Coronary artery (tissue), 2 donors: ENCODE data around the gene CENPM.
"Not testable (repeated sequence)": the region's sequence is repeated elsewhere in the genome, so short reads cannot be mapped to it uniquely, and the experiment has no call there.

Source experiments
- DNase-seq: peaks from one replicate; pipeline ENCODE4 v3.0.0-alpha.2; 2017; ENCODE audit warnings: low spot score
- H3K27ac ChIP-seq, 2 donors: fragments of 200-600 bp; sonication (generic); one replicate each; pipeline ENCODE4 v1.5.1; 2016 to 2019
- H3K4me3 ChIP-seq: fragments of 200-600 bp; sonication (generic); 2 replicates; pipeline ENCODE4 v1.5.1; 2016; ENCODE audit warnings: mild to moderate bottlenecking, moderate library complexity
- CTCF ChIP-seq: fragments of 200-600 bp; sonication (generic); IDR thresholded peaks from one replicate; pipeline ENCODE4 v1.5.1; 2019; ENCODE audit warnings: antibody characterized with exemption

Gene CENPM

GRCh38 chr22:41951898-41952474 lies 5.0 kb upstream of the CENPM start, which contains the start of gene SMIM45:
SMIM45 (plus strand) TSS chr22:41952150.
- TF ChIP-seq CTCF: no peak
- H3K4me3 ChIP-seq: no peak within 1 kb of the TSS
- no peak for DNase-seq
- no peak within 1 kb of the TSS for H3K27ac ChIP-seq

- no peak for TF ChIP-seq CTCF
- no peak overlapping the region for H3K4me3 ChIP-seq
- H3K27ac ChIP-seq: no peak overlapping the region
- DNase-seq: no peak
Observed at GRCh38 chr22:41949297-41949965, 2.5 kb upstream of the CENPM start.

GRCh38 chr22:41948928-41949296 lies 2.0 kb upstream of the CENPM start:
- not testable (repeated sequence) for H3K4me3 ChIP-seq, DNase-seq, H3K27ac ChIP-seq

GRCh38 chr22:41948142-41948541 lies 1.2 kb upstream of the CENPM start:
- no peak for TF ChIP-seq CTCF
- no peak overlapping the region for H3K27ac ChIP-seq
- no peak for DNase-seq

GRCh38 chr22:41947424-41948080 lies 600 bp upstream of the CENPM start:
- H3K27ac ChIP-seq: no peak overlapping the region
- peak overlapping the region; percentile 74 for H3K4me3 ChIP-seq
- TF ChIP-seq CTCF: no peak

More at GRCh38 chr22:41948142-41948541, 1.2 kb upstream of the CENPM start:
- no peak overlapping the region for H3K4me3 ChIP-seq

GRCh38 chr22:41943661-41944209 lies 3.2 kb downstream of the CENPM start:
- no peak for TF ChIP-seq CTCF
- Histone ChIP-seq H3K27ac (no peak overlapping the region), H3K4me3 (no peak overlapping the region)
- DNase-seq: no peak

More at GRCh38 chr22:41947424-41948080, 600 bp upstream of the CENPM start:
- no peak for DNase-seq
